Vein endothelial cell (primary cell): ENCODE data around the gene SLC22A15. TPM values are rescaled to one million over a fixed set of nuclear protein-coding genes. Genes with fewer than 3 reads are reported as not detected.

Experiments
- total RNA-seq: library from RNA; depleted of rRNA; stranded (reverse); fragments of >200 nt; gene quantifications from 2 replicates; pipeline ENCODE4 v1.2.3, GENCODE V29; 2012

SLC22A15 gene
- 0.10 TPM in 1 of 2 replicates, not detected in the other for total RNA-seq

GRCh38 chr1:115976062-115976920, at the start of gene SLC22A15:
SLC22A15 (plus strand) TSS chr1:115976513; CDS start chr1:115976628, 115 bp downstream.

GRCh38 chr1:116110567-116111523, 134.5 kb downstream of the SLC22A15 start, which contains the start of gene MAB21L3:
MAB21L3 (plus strand) TSS chr1:116111399; CDS start chr1:116112616, 1,217 bp downstream.

Other genes starting within 250 kb of the SLC22A15 start
- gene CASQ2, start 207.8 kb upstream of the SLC22A15 start, total RNA-seq, result not detected in 2 replicates
- not detected in 2 replicates for gene NHLH2, start 135.4 kb upstream of the SLC22A15 start, total RNA-seq
- gene MAB21L3, start 134.9 kb downstream of the SLC22A15 start, total RNA-seq, result not detected in 2 replicates